Body of pancreas (tissue), 4 donors: Measurements from ENCODE around the gene LMX1A. TPM values are rescaled to one million over a fixed set of nuclear protein-coding genes. Genes with fewer than 3 reads are reported as not detected.

ENCODE experiments used
- ATAC-seq: fragments of 150-250 bp; one replicate; pipeline ENCODE4 v1.9.1; 2016
- DNase-seq, 4 donors: peaks; one replicate each; pipeline ENCODE4 v3.0.0-alpha.2; 2019
- H3K27ac ChIP-seq, 4 donors: fragments of 200-600 bp; sonication (generic); 1 replicate in 3 of 4; 2 replicates in 1 of 4; pipeline versions ENCODE4 v1.5.1 to v1.6.1; 2016 to 2019; ENCODE audit warnings: mild to moderate bottlenecking in 1 of 4, mixed read lengths in 1 of 4, moderate library complexity in 1 of 4
- H3K27me3 ChIP-seq, 2 donors: fragments of 200-600 bp; sonication (generic); one replicate each; pipeline ENCODE4 v1.6.0; 2016; ENCODE audit warnings: mild to moderate bottlenecking in 1 of 2
- H3K36me3 ChIP-seq, 2 donors: fragments of 200-600 bp; sonication (generic); replicated peaks in 1 of 2; 2 replicates each; pipeline ENCODE4 v1.5.1; 2016; ENCODE audit warnings: low read depth in 2 of 2; ENCODE audit not compliant: insufficient read depth in 1 of 2
- H3K4me1 ChIP-seq: fragments of 200-600 bp; sonication (generic); one replicate; pipeline ENCODE4 v1.6.0; 2016
- H3K4me3 ChIP-seq, 2 donors: fragments of 200-600 bp; sonication (generic); 1 replicate in 1 of 2; 2 replicates in 1 of 2; pipeline ENCODE4 v1.5.1; 2016 to 2019
- H3K9me3 ChIP-seq, 3 donors: fragments of 200-600 bp; sonication (generic); 1 replicate in 2 of 3; 2 replicates in 1 of 3; pipeline ENCODE4 v1.5.1; 2016
- CTCF ChIP-seq, 7 experiments: fragments of 450-650 bp in 4 of 7; fragments of 200-600 bp in 3 of 7; sonication (generic) in 3 of 7; IDR thresholded peaks; one replicate each; pipeline ENCODE4 v1.5.1; 2016 to 2019; ENCODE audit warnings: antibody characterized with exemption in 7 of 7
- POLR2A ChIP-seq, 3 donors: fragments of 450-650 bp; IDR thresholded peaks; one replicate each; pipeline ENCODE4 v1.6.1; 2016; ENCODE audit warnings: antibody characterized with exemption in 3 of 3, mild to moderate bottlenecking in 2 of 3
- WGBS, 2 donors: methylation state at CpG; one replicate each; pipeline ENCODE4 v1.1.5; 2017; 5-methylcytosine and 5-hydroxymethylcytosine counted together
- intact Hi-C: fragments of 100-400 bp; cut with DNase I; formaldehyde crosslinking; loops from one replicate; pipeline ENCODE4 v1.15.1; 2023
- total RNA-seq, 2 donors: library from RNA; depleted of rRNA; stranded (reverse); fragments of >200 nt; gene quantifications; one replicate each; pipeline ENCODE4 v1.1.0, GENCODE V29; 2016

LMX1A gene
- total RNA-seq, 2 donors from 2014 or later = not detected

- 45 to 56% methylated on average over 1 of the region's 1 CpG for WGBS, 2 donors
- Histone ChIP-seq H3K27me3 (no peaks in the 10 kb centered on the region), H3K4me1 (no peaks in the 10 kb centered on the region), H3K27ac (no peak overlapping the region), H3K9me3 (no peaks in the 10 kb centered on the region), H3K4me3 (no peak overlapping the region), H3K36me3 (no peaks in the 10 kb centered on the region)
- DNase-seq (no peak), ATAC-seq (no peak)
- intact Hi-C loops = no loop called here
- TF ChIP-seq POLR2A (IDR thresholded peaks at IDR 0.05) = no peak
- no peak for TF ChIP-seq CTCF (IDR thresholded peaks at IDR 0.05)
Measured at GRCh38 chr1:165217958-165218357, 138.6 kb downstream of the LMX1A start.

GRCh38 chr1:165216254-165216653, 140.3 kb downstream of the LMX1A start:
- ATAC-seq = no peak
- no peak for TF ChIP-seq POLR2A (IDR thresholded peaks at IDR 0.05)
- TF ChIP-seq CTCF (IDR thresholded peaks at IDR 0.05) = no peak
- Histone ChIP-seq H3K27me3 (no peaks in the 10 kb centered on the region), H3K4me3 (no peak overlapping the region), H3K27ac (no peak overlapping the region), H3K9me3 (no peaks in the 10 kb centered on the region), H3K36me3 (no peaks in the 10 kb centered on the region), H3K4me1 (no peaks in the 10 kb centered on the region)
- DNase-seq = no peak
- intact Hi-C loops = no loop called here

- no peaks in the 10 kb centered on the region for H3K36me3 ChIP-seq
- no peak for TF ChIP-seq POLR2A (IDR thresholded peaks at IDR 0.05)
- TF ChIP-seq CTCF (IDR thresholded peaks at IDR 0.05) = no peak
- no peaks in the 10 kb centered on the region for H3K4me1 ChIP-seq
- H3K4me3 ChIP-seq = no peak overlapping the region
- DNase-seq (no peak), ATAC-seq (no peak)
- H3K27me3 ChIP-seq = no peaks in the 10 kb centered on the region
- H3K9me3 ChIP-seq = no peaks in the 10 kb centered on the region
- WGBS, 2 donors = 65 to 79% methylated on average over 2 of the region's 2 CpGs
- H3K27ac ChIP-seq = no peak overlapping the region
- intact Hi-C loops = no loop called here
Measured at GRCh38 chr1:165215676-165216075, 140.8 kb downstream of the LMX1A start.

- no peak overlapping the region for H3K4me3 ChIP-seq
- no peak for TF ChIP-seq CTCF (IDR thresholded peaks at IDR 0.05)
- no peak for TF ChIP-seq POLR2A (IDR thresholded peaks at IDR 0.05)
- H3K27me3 ChIP-seq = no peaks in the 10 kb centered on the region
- no peak overlapping the region for H3K27ac ChIP-seq
- no peaks in the 10 kb centered on the region for H3K4me1 ChIP-seq
- DNase-seq (no peak), ATAC-seq (no peak)
- H3K9me3 ChIP-seq = no peaks in the 10 kb centered on the region
- H3K36me3 ChIP-seq = no peaks in the 10 kb centered on the region
- WGBS, 2 donors = 38 to 41% methylated on average over 2 to 3 of the region's 3 CpGs
- intact Hi-C loops = no loop called here
Measured at GRCh38 chr1:165212229-165212628, 144.3 kb downstream of the LMX1A start.

GRCh38 chr1:165207853-165208515, 148.5 kb downstream of the LMX1A start:
- no peak overlapping the region for H3K4me3 ChIP-seq
- ATAC-seq (no peak), DNase-seq (no peak)
- H3K4me1 ChIP-seq = no peaks in the 10 kb centered on the region
- H3K9me3 ChIP-seq = no peaks in the 10 kb centered on the region
- intact Hi-C loops = no loop called here
- H3K27me3 ChIP-seq = no peaks in the 10 kb centered on the region
- TF ChIP-seq POLR2A (IDR thresholded peaks at IDR 0.05) (no peak), CTCF (IDR thresholded peaks at IDR 0.05) (no peak)
- no peak overlapping the region for H3K27ac ChIP-seq
- H3K36me3 ChIP-seq = no peaks in the 10 kb centered on the region
- WGBS, 2 donors = 36 to 59% methylated on average over 3 to 5 of the region's 5 CpGs
